ENCODE results near the gene CLPTM1. TPM values are rescaled to one million over a fixed set of nuclear protein-coding genes. Genes with fewer than 3 reads are reported as not detected.

Gene CLPTM1
- total RNA-seq, 1 experiment from 2014 or later, result 82.0 TPM

DNA sequence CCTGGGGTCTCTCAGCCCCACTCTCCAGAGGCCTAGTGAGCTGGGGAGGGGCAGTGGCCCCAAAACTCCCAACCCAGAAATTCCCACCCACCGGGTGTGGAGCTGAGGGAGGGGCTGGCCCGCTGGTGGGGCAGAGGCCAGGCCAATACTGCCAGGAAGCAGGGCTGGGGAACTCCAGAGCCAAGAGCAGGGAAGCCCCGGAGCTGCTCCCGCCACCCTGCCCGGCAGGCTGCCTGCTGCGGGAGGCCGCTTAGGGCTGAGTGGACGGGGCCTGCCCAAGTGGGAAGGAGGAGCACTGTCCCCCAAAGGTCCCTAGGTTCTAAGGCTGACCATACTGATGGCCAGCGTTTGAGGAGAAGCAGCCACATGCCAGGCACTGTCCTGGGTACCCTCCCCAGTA, 33.1 kb downstream of the CLPTM1 start:
- Mint-ChIP-seq H3K9me3 (no peaks in the 10 kb centered on the region), H3K27ac (no peak overlapping the region), H3K36me3 (ENCODE audit: insufficient read depth in 1 of 3, low read depth in 3 of 3) (peaks cover 14 to 57% (median 56%) of the 10 kb centered on the region in 3 experiments; a peak in 6 of 7 replicates), H3K27me3 (ENCODE audit: low read depth) (no peaks in the 10 kb centered on the region), H3K4me3 (no peak overlapping the region), H3K4me1 (no peaks in the 10 kb centered on the region)
- Histone ChIP-seq H3K27ac (ENCODE audit: insufficient read length, low read depth, low read length) (no peak overlapping the region), H4K5ac (ENCODE audit: insufficient read length, low read depth, low read length) (no peak overlapping the region), H4K20me1 (ENCODE audit: control insufficient read depth, insufficient read depth, insufficient read length) (no peaks in the 10 kb centered on the region), H2BK12ac (ENCODE audit: insufficient read length, low read depth, low read length) (no peak overlapping the region), H2AFZ (ENCODE audit: low read length) (no peak overlapping the region), H3K79me1 (ENCODE audit: insufficient read depth, low read depth, low read length, poor library complexity, severe bottlenecking) (no peaks in the 10 kb centered on the region), H3K4me2 (ENCODE audit: insufficient read depth, insufficient read length, low read length) (no peak overlapping the region), H3K79me2 (ENCODE audit: insufficient read depth, low read length) (no peaks in the 10 kb centered on the region), H3K14ac (ENCODE audit: insufficient read depth, low read length) (no peak overlapping the region; the same call in 1 of the 2 replicates), H4K8ac (replicated peaks; ENCODE audit: insufficient read length, low read depth, low read length) (no peak overlapping the region), H3K23me2 (ENCODE audit: insufficient read length, low read depth, low read length, poor library complexity, severe bottlenecking) (no peaks in the 10 kb centered on the region), H2BK120ac (ENCODE audit: low read depth, low read length, poor library complexity, severe bottlenecking) (no peak overlapping the region), H3K4ac (ENCODE audit: low read depth, low read length) (no peak overlapping the region), H3K9me3 (ENCODE audit: control insufficient read depth, low read depth, low read length) (no peaks in the 10 kb centered on the region), H3K23ac (ENCODE audit: insufficient read length, low read depth, low read length) (no peak overlapping the region), H2BK15ac (ENCODE audit: low read depth, low read length) (no peak overlapping the region), H2BK5ac (ENCODE audit: insufficient read length, low read length) (no peak overlapping the region), H3K4me1 (ENCODE audit: insufficient read depth, low read length) (no peaks in the 10 kb centered on the region), H3K27me3 (ENCODE audit: insufficient read depth, low read length) (no peaks in the 10 kb centered on the region), H3T11ph (ENCODE audit: low read length) (no peak overlapping the region), H2AK5ac (ENCODE audit: insufficient read length, low read length) (no peak overlapping the region), H3K56ac (ENCODE audit: insufficient read length, low read depth, low read length) (no peak overlapping the region), H3K9ac (ENCODE audit: extremely low read depth, insufficient read length, low read length) (no peak overlapping the region), H4K91ac (ENCODE audit: insufficient read length, low read depth, low read length) (no peak overlapping the region), H3K18ac (ENCODE audit: insufficient read length, low read depth, low read length) (no peak overlapping the region), H2BK20ac (ENCODE audit: low read depth, low read length, poor library complexity, severe bottlenecking) (no peak overlapping the region)
- no peak for DNase-seq
- TF ChIP-seq CTCF (conservative IDR thresholded peaks at IDR 0.05), result no peak
- WGBS (ENCODE audit: extremely low coverage, insufficient read length, low lambda C conversion rate), result no CpG with 5 or more reads among the region's 9 CpGs
